H1 (cell line): Measurements from ENCODE around the gene SLC23A2. TPM values are rescaled to one million over a fixed set of nuclear protein-coding genes. Genes with fewer than 3 reads are reported as not detected.

Experiments used
- CTCF ChIA-PET: fragments of 300-600 bp; sonication (Branson Sonifier 250); formaldehyde crosslinking; loops from one replicate; lab custom pipeline; 2021; ENCODE audit not compliant: partially characterized antibody; lab: Charles Lee
- POLR2A ChIA-PET: fragments of 300-600 bp; sonication (Branson Sonifier 250); formaldehyde crosslinking; loops from one replicate; lab custom pipeline; 2021; ENCODE audit warnings: inconsistent platforms; ENCODE audit not compliant: partially characterized antibody; lab: Charles Lee
- DNase-seq, 2 experiments: peaks; one replicate each; pipeline versions ENCODE4 v3.0.0 to v3.0.0-alpha.2; 2010 to 2022; ENCODE audit warnings: low spot score in 2 of 2, low read depth in 1 of 2, mixed read lengths in 1 of 2
- FAIRE-seq: peaks from 2 replicates; lab custom pipeline; 2011; peaks lifted over from hg19 to GRCh38; lab: Jason Lieb, UNC
- H2AFZ ChIP-seq: 2 replicates; pipeline ENCODE4 v1.8.1; 2012; ENCODE audit warnings: low read length, inconsistent platforms
- H2AK5ac ChIP-seq: 2 replicates; pipeline ENCODE4 v1.6.1; 2013; ENCODE audit warnings: low read depth, low read length
- H2BK120ac ChIP-seq: replicated peaks from 2 replicates; pipeline ENCODE3; 2013; ENCODE audit warnings: low read depth, low read length, inconsistent platforms
- H2BK12ac ChIP-seq: 2 replicates; pipeline ENCODE4 v1.6.1; 2013; ENCODE audit warnings: low read depth, low read length
- H2BK15ac ChIP-seq: 2 replicates; pipeline ENCODE4 v1.6.1; 2013; ENCODE audit warnings: low read length
- H2BK20ac ChIP-seq: 2 replicates; pipeline ENCODE4 v1.6.1; 2013; ENCODE audit warnings: low read length
- H2BK5ac ChIP-seq: 2 replicates; pipeline ENCODE4 v1.6.1; 2013; ENCODE audit warnings: low read depth, low read length
- H3K14ac ChIP-seq: 2 replicates; pipeline ENCODE4 v1.6.1; 2013; ENCODE audit warnings: inconsistent platforms; ENCODE audit not compliant: insufficient read length
- H3K18ac ChIP-seq: 2 replicates; pipeline ENCODE4 v1.6.1; 2013; ENCODE audit warnings: low read length; ENCODE audit errors: extremely low read depth
- H3K23ac ChIP-seq: 2 replicates; pipeline ENCODE4 v1.6.1; 2013; ENCODE audit warnings: inconsistent platforms; ENCODE audit not compliant: insufficient read length
- H3K23me2 ChIP-seq: 2 replicates; pipeline ENCODE4 v1.6.1; 2013; ENCODE audit warnings: low read depth, low read length
- H3K27ac ChIP-seq: 2 replicates; pipeline ENCODE4 v1.6.1; 2011; ENCODE audit warnings: low read depth, low read length, inconsistent platforms
- H3K27me3 ChIP-seq, 4 experiments: replicated peaks in 1 of 4; 1 replicate in 1 of 4; 2 replicates in 3 of 4; pipeline versions ENCODE4 v1.6.1 to v1.8.1; 2011 to 2013; ENCODE audit warnings: low read length in 3 of 4, mild to moderate bottlenecking in 3 of 4, inconsistent platforms in 2 of 4, mixed read lengths in 2 of 4, moderate library complexity in 1 of 4; ENCODE audit not compliant: control insufficient read depth in 3 of 4, insufficient read depth in 3 of 4; ENCODE audit errors: extremely low read depth in 1 of 4
- H3K36me3 ChIP-seq, 4 experiments: 2 replicates each; pipeline versions ENCODE4 v1.6.1 to v1.8.1; 2011 to 2013; ENCODE audit warnings: mild to moderate bottlenecking in 4 of 4, low read length in 3 of 4, moderate library complexity in 2 of 4, control low read depth in 1 of 4, inconsistent platforms in 1 of 4; ENCODE audit not compliant: insufficient read depth in 4 of 4, control insufficient read depth in 2 of 4
- H3K4ac ChIP-seq: replicated peaks from 2 replicates; pipeline ENCODE3; 2013; ENCODE audit warnings: low read length, low read depth, mixed read lengths, inconsistent platforms; ENCODE audit not compliant: insufficient read length
- H3K4me1 ChIP-seq, 4 experiments: replicated peaks in 1 of 4; 1 replicate in 1 of 4; 2 replicates in 3 of 4; pipeline versions ENCODE4 v1.6.1 to v1.8.1; 2011 to 2013; ENCODE audit warnings: low read length in 3 of 4, inconsistent platforms in 2 of 4, mixed read lengths in 1 of 4; ENCODE audit not compliant: insufficient read depth in 4 of 4, control insufficient read depth in 3 of 4
- H3K4me2 ChIP-seq, 2 experiments: 2 replicates each; pipeline versions ENCODE4 v1.6.1 to v1.8.1; 2011 to 2013; ENCODE audit warnings: low read depth in 2 of 2, low read length in 2 of 2, control low read depth in 1 of 2, inconsistent platforms in 1 of 2, mild to moderate bottlenecking in 1 of 2; ENCODE audit not compliant: insufficient read depth in 1 of 2
- H3K4me3 ChIP-seq, 4 experiments: fragments of 200-600, 300-600 bp in 1 of 4; sonication (generic), shearing (Covaris generic), sonication (Bioruptor Twin) in 1 of 4; 2 replicates each; pipeline versions ENCODE4 v1.5.1 to v1.8.1; 2011 to 2016; ENCODE audit warnings: low read length in 4 of 4, low read depth in 3 of 4, control low read depth in 2 of 4, inconsistent platforms in 2 of 4, mild to moderate bottlenecking in 2 of 4, mixed read lengths in 1 of 4, moderate library complexity in 1 of 4; ENCODE audit not compliant: insufficient read depth in 2 of 4; ENCODE audit errors: extremely low read depth in 1 of 4
- H3K56ac ChIP-seq: replicated peaks from 2 replicates; pipeline ENCODE3; 2013; ENCODE audit warnings: low read depth, mild to moderate bottlenecking, mixed read lengths, low read length, inconsistent platforms; ENCODE audit not compliant: insufficient read length
- H3K79me1 ChIP-seq: 2 replicates; pipeline ENCODE4 v1.6.1; 2013; ENCODE audit warnings: low read depth, low read length, control low read depth
- H3K79me2 ChIP-seq, 2 experiments: 2 replicates each; pipeline versions ENCODE4 v1.6.1 to v1.8.1; 2012 to 2013; ENCODE audit warnings: low read length in 2 of 2, mild to moderate bottlenecking in 2 of 2, inconsistent platforms in 1 of 2; ENCODE audit not compliant: insufficient read depth in 2 of 2, control insufficient read depth in 1 of 2
- H3K9ac ChIP-seq, 4 experiments: replicated peaks in 1 of 4; 1 replicate in 1 of 4; 2 replicates in 3 of 4; pipeline versions ENCODE4 v1.6.1 to v1.8.1; 2011 to 2013; ENCODE audit warnings: low read depth in 3 of 4, low read length in 3 of 4, control low read depth in 2 of 4, mild to moderate bottlenecking in 2 of 4, moderate library complexity in 2 of 4, inconsistent platforms in 1 of 4; ENCODE audit errors: extremely low read depth in 1 of 4
- H3K9me3 ChIP-seq, 2 experiments: 2 replicates each; pipeline versions ENCODE4 v1.6.1 to v1.8.1; 2012 to 2013; ENCODE audit warnings: mild to moderate bottlenecking in 2 of 2, moderate library complexity in 2 of 2, control low read depth in 1 of 2, inconsistent platforms in 1 of 2, low read depth in 1 of 2, low read length in 1 of 2, mixed read lengths in 1 of 2; ENCODE audit not compliant: insufficient read depth in 2 of 2
- H4K20me1 ChIP-seq, 2 experiments: replicated peaks in 1 of 2; 2 replicates each; pipeline versions ENCODE3 to v1.8.1; 2011 to 2013; ENCODE audit warnings: inconsistent platforms in 2 of 2, low read length in 2 of 2, mild to moderate bottlenecking in 1 of 2; ENCODE audit not compliant: insufficient read depth in 2 of 2, control insufficient read depth in 1 of 2
- H4K5ac ChIP-seq: 2 replicates; pipeline ENCODE4 v1.6.1; 2013; ENCODE audit warnings: low read length, low read depth, mixed read lengths, inconsistent platforms; ENCODE audit not compliant: insufficient read length
- H4K8ac ChIP-seq: 2 replicates; pipeline ENCODE4 v1.8.0; 2013; ENCODE audit warnings: mild to moderate bottlenecking, moderate library complexity, low read length, inconsistent platforms; ENCODE audit not compliant: insufficient read depth; ENCODE audit errors: extremely low read depth
- H4K91ac ChIP-seq: replicated peaks from 2 replicates; pipeline ENCODE3; 2013; ENCODE audit warnings: low read length, mixed read lengths, inconsistent platforms; ENCODE audit not compliant: insufficient read length
- EZH2 ChIP-seq: fragments of 200-600 bp; sonication (generic); IDR thresholded peaks from 2 replicates; pipeline ENCODE4 v1.7.1; 2012; ENCODE audit warnings: low read depth, mild to moderate bottlenecking, moderate library complexity, low read length, inconsistent platforms; ENCODE audit not compliant: severe bottlenecking
- HDAC2 ChIP-seq, 2 experiments: fragments of 300-600 bp in 1 of 2; sonication (generic) in 1 of 2; IDR thresholded peaks; 2 replicates each; pipeline ENCODE4 v1.6.1; 2011 to 2012; ENCODE audit warnings: low read depth in 2 of 2, low read length in 2 of 2, mild to moderate bottlenecking in 2 of 2, moderate library complexity in 2 of 2, borderline replicate concordance in 1 of 2, inconsistent platforms in 1 of 2
- RNF2 ChIP-seq: fragments of 200-900, 300-1000 bp; sonication (generic); IDR thresholded peaks from 2 replicates; pipeline ENCODE4 v1.7.1; 2016; ENCODE audit warnings: borderline replicate concordance, low read depth, mild to moderate bottlenecking, antibody characterized with exemption, low read length; ENCODE audit not compliant: poor library complexity, severe bottlenecking; ENCODE audit errors: missing control alignments
- WGBS, 2 experiments: shearing (Covaris generic) in 1 of 2; methylation state at CpG; one replicate each; pipeline versions ENCODE4 v1.1.6 to v1.1.7; 2013 to 2015; ENCODE audit warnings: low lambda C conversion rate in 2 of 2, mixed read lengths in 2 of 2, inconsistent platforms in 1 of 2, low coverage in 1 of 2, missing lambda C conversion rate in 1 of 2; ENCODE audit not compliant: insufficient replicate concordance in 2 of 2, insufficient coverage in 1 of 2, insufficient read length in 1 of 2; ENCODE audit errors: extremely low coverage in 1 of 2, missing lambda C conversion rate in 1 of 2; 5-methylcytosine and 5-hydroxymethylcytosine counted together
- polyA plus RNA-seq, 7 experiments: library from polyadenylated mRNA; depleted of rRNA in 3 of 7; stranded (reverse) in 5 of 7; unstranded in 2 of 7; fragments of >200 nt in 5 of 7; fragments of 200-250 nt in 2 of 7; gene quantifications; 1 replicate in 5 of 7; 2 replicates in 1 of 7; 4 replicates in 1 of 7; pipeline versions ENCODE4 v1.2.1 to v1.2.3, GENCODE V29; 2011 to 2013; ENCODE audit warnings: missing spikeins in 2 of 7, mixed read lengths in 2 of 7
- total RNA-seq: library from RNA; stranded (reverse); fragmentation: NEBNext Ultra II Directional; extraction: Animal tissue kit (Norgen Biotek cat#: 25700); gene quantifications from 2 replicates; pipeline ENCODE4 v1.2.1, GENCODE V29; 2021

Gene SLC23A2
- total and polyA plus RNA-seq, 2 of the 8 experiments (the other 6 are each of a cell fraction or from before 2014, with no cell fraction given): 17.0 to 18.6 TPM

DNA sequence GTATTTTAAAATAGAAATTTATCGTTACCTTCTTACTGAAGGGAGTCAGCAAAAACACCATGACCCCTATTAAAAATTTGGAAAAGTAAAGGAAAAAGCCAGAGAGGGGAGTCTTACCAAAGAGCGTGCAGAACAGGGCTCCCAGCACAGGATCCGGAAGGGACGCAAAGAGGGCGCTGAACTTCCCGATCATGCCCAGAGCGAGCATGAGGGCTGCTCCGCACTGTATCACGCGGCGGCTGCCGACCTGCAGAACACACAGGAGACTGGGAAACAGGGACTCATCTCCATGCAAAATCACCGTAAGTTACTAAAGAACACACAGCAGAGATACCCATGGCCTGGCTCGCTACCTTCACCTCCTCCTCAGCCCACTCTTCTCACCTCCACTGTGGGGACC is 138.6 kb downstream of the SLC23A2 start:
- Histone ChIP-seq H4K5ac (no peak overlapping the region), H3K79me1 (no peaks in the 10 kb centered on the region), H3K36me3 (peaks cover 2 to 14% (median 6%) of the 10 kb centered on the region in 4 experiments; a peak in 5 of 8 replicates), H3K23ac (no peak overlapping the region), H3K4me2 (no peak overlapping the region), H2BK15ac (no peak overlapping the region), H3K56ac (no peak overlapping the region), H3K27ac (no peak overlapping the region), H3K4me1 (no peaks in the 10 kb centered on the region), H2AK5ac (no peak overlapping the region), H3K4ac (no peak overlapping the region), H3K23me2 (no peaks in the 10 kb centered on the region), H3K9ac (no peak overlapping the region), H2BK120ac (no peak overlapping the region), H3K18ac (no peak overlapping the region), H4K91ac (no peak overlapping the region), H2BK5ac (no peak overlapping the region), H2BK12ac (no peak overlapping the region), H2AFZ (no peak overlapping the region), H3K14ac (no peak overlapping the region), H3K4me3 (no peak overlapping the region), H4K20me1 (peaks cover 0 to 2% of the 10 kb centered on the region in 2 experiments), H2BK20ac (no peak overlapping the region), H3K9me3 (no peaks in the 10 kb centered on the region), H3K79me2 (no peaks in the 10 kb centered on the region), H3K27me3 (no peaks in the 10 kb centered on the region), H4K8ac (no peak overlapping the region)
- ChIA-PET POLR2A (no interaction called here), CTCF (no interaction called here)
- FAIRE-seq (no peak), DNase-seq (no peak)
- 95% methylated on average over 14 of the region's 14 CpGs; no CpG with 5 or more reads in 1 of the 2 experiments for WGBS, 2 experiments
- no peak for TF ChIP-seq HDAC2 (IDR thresholded peaks at IDR 0.05; ENCODE audit: borderline replicate concordance in 1 of 2, low read depth in 2 of 2, low read length in 2 of 2)
- no peak for TF ChIP-seq RNF2
- TF ChIP-seq EZH2: no peak
